Measurements from ENCODE around the gene JPH3. TPM values are rescaled to one million over a fixed set of nuclear protein-coding genes. Genes with fewer than 3 reads are reported as not detected.

The JPH3 gene
- polyA plus RNA-seq, 2 of the 4 experiments (the other 2 are of a cell fraction), result 0.36 to 1.6 TPM

GRCh38 chr16:87682852-87683399 lies 80.6 kb downstream of the JPH3 start:
- FAIRE-seq (no peak), DNase-seq (ENCODE audit: low read depth in 1 of 2, low spot score in 1 of 2) (no peak), ATAC-seq (no peak)
- 78% methylated on average over 18 of the region's 18 CpGs for WGBS (ENCODE audit: missing lambda C conversion rate)
- Histone ChIP-seq H3K4me3 (no peak overlapping the region), H3K4me2 (no peak overlapping the region), H3K4me1 (no peaks in the 10 kb centered on the region; the same call in 2 of the 3 replicates), H3K9me3 (no peaks in the 10 kb centered on the region), H3K27ac (no peak overlapping the region)
- ChIA-PET CTCF (interaction anchor here (1.7 kb wide), 1 partner anchor 36 kb away, joined by 4 read pairs; no protein-coding TSS in a partner anchor), POLR2A (no interaction called here)
- TF ChIP-seq ESRRA (IDR thresholded peaks at IDR 0.05; ENCODE audit: borderline replicate concordance, low read length) (no peak), ZNF302 (CRISPR knock-in tag; IDR thresholded peaks at IDR 0.05) (no peak), MYC (IDR thresholded peaks at IDR 0.05; ENCODE audit: borderline replicate concordance, low read length) (no peak), JUN (IDR thresholded peaks at IDR 0.05) (no peak), NR3C1 (IDR thresholded peaks at IDR 0.05) (no peak), KDM5A (IDR thresholded peaks at IDR 0.05) (no peak), BCL3 (IDR thresholded peaks at IDR 0.05) (no peak), JUNB (IDR thresholded peaks at IDR 0.05) (no peak), RAD21 (conservative IDR thresholded peaks at IDR 0.05 in 1 of 2, IDR thresholded peaks at IDR 0.05 in 1 of 2) (no peak), FOSB (CRISPR knock-in tag; IDR thresholded peaks at IDR 0.05) (no peak), CBX2 (IDR thresholded peaks at IDR 0.05; ENCODE audit: borderline replicate concordance, low read depth) (no peak), HMGXB4 (CRISPR knock-in tag; IDR thresholded peaks at IDR 0.05; ENCODE audit: borderline replicate concordance) (no peak), FOSL2 (IDR thresholded peaks at IDR 0.05) (no peak), FOSL2 (CRISPR knock-in tag; IDR thresholded peaks at IDR 0.05) (no peak), BHLHE40 (IDR thresholded peaks at IDR 0.05; ENCODE audit: low read depth, low read length) (no peak), ATOH8 (CRISPR knock-in tag; IDR thresholded peaks at IDR 0.05; ENCODE audit: low read depth) (no peak), HEYL (CRISPR knock-in tag; IDR thresholded peaks at IDR 0.05) (no peak), MAFK (IDR thresholded peaks at IDR 0.05; ENCODE audit: partially characterized antibody) (no peak)

- WGBS (ENCODE audit: missing lambda C conversion rate), result 68% methylated on average over 22 of the region's 24 CpGs
- DNase-seq (ENCODE audit: low read depth in 1 of 2, low spot score in 1 of 2), result no peak
These were observed 81.9 kb downstream of the JPH3 start for GRCh38 chr16:87684106-87684677.

More at GRCh38 chr16:87684106-87684677, 81.9 kb downstream of the JPH3 start:
- FAIRE-seq (no peak), ATAC-seq (no peak)
- ChIA-PET CTCF (interaction anchor here (0.6 to 1.7 kb wide), 4 partner anchors 19 to 187 kb away, joined by 3 to 4 read pairs (median 4); no protein-coding TSS in a partner anchor), POLR2A (no interaction called here)
- Histone ChIP-seq H3K27ac (no peak overlapping the region), H3K4me3 (no peak overlapping the region), H3K4me1 (no peaks in the 10 kb centered on the region), H3K9me3 (no peaks in the 10 kb centered on the region), H3K4me2 (no peak overlapping the region)
- no peak for TF ChIP-seq USF2 (IDR thresholded peaks at IDR 0.05)
- TF ChIP-seq EHMT2 (IDR thresholded peaks at IDR 0.05; ENCODE audit: low read depth), result no peak
- no peak for TF ChIP-seq ZNF302 (CRISPR knock-in tag; IDR thresholded peaks at IDR 0.05)
